Omental fat pad (tissue), 4 donors: ENCODE data around the gene CCDC28B. TPM values are rescaled to one million over a fixed set of nuclear protein-coding genes. Genes with fewer than 3 reads are reported as not detected.
A peak's percentile ranks its signal among the peaks of the same experiment; 100 is the strongest.

Source experiments
- ATAC-seq: fragments of 150-250 bp; one replicate; pipeline ENCODE4 v1.9.1; 2016; ENCODE audit warnings: mild to moderate bottlenecking, moderate library complexity; ENCODE audit not compliant: low FRiP score
- DNase-seq: peaks from one replicate; pipeline ENCODE4 v3.0.0-alpha.2; 2019; ENCODE audit warnings: low spot score
- total RNA-seq, 4 donors: library from RNA; depleted of rRNA; stranded (reverse); fragments of >200 nt; gene quantifications; one replicate each; pipeline ENCODE4 v1.1.0, GENCODE V29; 2016
- TF ChIP-seq, protein P1 (sequence below), 3 donors: fragments of 450-650 bp; IDR thresholded peaks; one replicate each; pipeline ENCODE4 v1.5.1; 2016 to 2017; ENCODE audit warnings: antibody characterized with exemption in 3 of 3, mild to moderate bottlenecking in 3 of 3, moderate library complexity in 2 of 3

Gene CCDC28B
- total RNA-seq, 4 donors from 2014 or later: 2.6 to 5.5 (median 3.1) TPM

DNA sequence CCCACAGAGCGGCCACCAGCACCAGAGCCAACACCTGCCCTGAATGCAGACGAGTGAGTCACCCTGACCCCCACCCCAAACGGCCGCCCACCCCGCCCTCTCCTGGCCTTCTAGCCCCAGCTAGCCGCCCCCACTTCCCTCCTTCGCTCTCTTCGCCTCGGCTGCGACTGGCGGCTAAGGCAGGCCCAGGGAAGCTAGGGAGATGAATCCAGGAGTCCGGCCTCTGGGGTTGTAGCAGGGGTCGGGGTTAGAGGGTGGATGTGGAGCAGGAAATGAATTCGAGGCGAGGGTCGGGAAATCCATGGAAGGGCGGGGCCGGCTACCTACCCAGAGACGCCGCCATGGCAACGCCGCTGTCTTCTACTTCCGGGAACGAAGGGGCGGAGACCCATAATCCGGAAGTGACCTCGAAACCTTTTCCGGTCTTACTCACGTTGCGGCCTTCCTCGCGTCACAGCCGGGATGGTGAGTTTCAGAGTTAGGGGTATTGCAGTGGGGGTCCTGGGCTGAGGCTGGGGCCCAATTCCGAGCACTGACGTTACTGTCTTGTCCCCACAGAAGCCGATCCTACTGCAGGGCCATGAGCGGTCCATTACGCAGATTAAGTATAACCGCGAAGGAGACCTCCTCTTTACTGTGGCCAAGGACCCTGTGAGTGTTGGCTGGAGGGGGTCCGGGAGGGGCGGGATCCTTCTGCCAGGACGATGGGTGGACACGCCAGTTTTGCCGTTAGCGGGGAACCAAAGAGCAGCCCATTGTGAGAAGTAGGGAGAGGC lies 21.8 kb downstream of the CCDC28B start, which contains the start of the genes EIF3I and TMEM234:
Gene EIF3I, plus strand, starts transcription at position 428 of the 776 bp plus-strand sequence. Its CDS starts 35 bp downstream, at position 463.
Gene TMEM234, minus strand, starts transcription at position 374 of the 776 bp plus-strand sequence. Its CDS starts 31 bp downstream, at position 343.
- TF ChIP-seq, protein P1, sequence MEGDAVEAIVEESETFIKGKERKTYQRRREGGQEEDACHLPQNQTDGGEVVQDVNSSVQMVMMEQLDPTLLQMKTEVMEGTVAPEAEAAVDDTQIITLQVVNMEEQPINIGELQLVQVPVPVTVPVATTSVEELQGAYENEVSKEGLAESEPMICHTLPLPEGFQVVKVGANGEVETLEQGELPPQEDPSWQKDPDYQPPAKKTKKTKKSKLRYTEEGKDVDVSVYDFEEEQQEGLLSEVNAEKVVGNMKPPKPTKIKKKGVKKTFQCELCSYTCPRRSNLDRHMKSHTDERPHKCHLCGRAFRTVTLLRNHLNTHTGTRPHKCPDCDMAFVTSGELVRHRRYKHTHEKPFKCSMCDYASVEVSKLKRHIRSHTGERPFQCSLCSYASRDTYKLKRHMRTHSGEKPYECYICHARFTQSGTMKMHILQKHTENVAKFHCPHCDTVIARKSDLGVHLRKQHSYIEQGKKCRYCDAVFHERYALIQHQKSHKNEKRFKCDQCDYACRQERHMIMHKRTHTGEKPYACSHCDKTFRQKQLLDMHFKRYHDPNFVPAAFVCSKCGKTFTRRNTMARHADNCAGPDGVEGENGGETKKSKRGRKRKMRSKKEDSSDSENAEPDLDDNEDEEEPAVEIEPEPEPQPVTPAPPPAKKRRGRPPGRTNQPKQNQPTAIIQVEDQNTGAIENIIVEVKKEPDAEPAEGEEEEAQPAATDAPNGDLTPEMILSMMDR (IDR thresholded peaks at IDR 0.05): no peak
- ATAC-seq (peak; percentile 93), DNase-seq (peak; percentile 94)

DNA sequence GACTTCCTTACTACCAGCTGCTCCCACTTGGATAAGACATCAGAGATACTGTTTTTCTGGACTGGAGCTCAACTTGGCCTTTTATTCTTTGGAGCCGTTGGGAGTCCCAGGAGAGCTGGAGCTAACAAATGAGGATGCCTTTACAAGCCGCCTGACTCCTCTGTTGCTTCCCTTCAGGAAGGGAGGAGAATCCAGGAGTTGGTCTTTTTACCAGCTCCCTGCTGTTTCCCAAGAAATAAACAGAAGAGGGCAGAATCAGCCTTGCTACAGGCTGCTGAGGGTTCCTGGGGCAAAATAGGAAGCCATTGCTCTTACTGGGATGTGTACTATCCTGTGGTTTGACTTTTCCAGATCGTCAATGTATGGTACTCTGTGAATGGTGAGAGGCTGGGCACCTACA lies 23.3 kb downstream of the CCDC28B start:
- TF ChIP-seq, protein P1 (IDR thresholded peaks at IDR 0.05): no peak
- DNase-seq: no peak
- ATAC-seq: no peak

DNA sequence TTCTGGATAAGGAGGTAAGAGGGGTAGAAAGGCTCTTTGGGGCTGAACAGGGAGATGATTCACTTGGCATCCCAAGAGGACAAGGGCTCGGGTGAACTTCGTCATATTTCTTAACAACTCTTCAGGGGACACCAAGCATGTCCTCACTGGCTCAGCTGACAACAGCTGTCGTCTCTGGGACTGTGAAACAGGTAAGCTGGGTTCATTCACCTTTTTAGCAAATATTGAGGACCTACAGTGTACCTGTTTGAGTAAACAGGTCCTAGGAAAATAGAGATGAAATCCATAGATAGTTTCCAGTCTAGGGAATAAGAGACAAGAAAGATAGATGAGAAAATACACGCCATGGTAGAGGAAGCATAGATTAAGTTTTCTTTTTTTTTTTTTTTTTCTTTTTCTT lies 23.9 kb downstream of the CCDC28B start:
- DNase-seq (no peak), ATAC-seq (no peak)
- TF ChIP-seq, protein P1 (IDR thresholded peaks at IDR 0.05): no peak

DNA sequence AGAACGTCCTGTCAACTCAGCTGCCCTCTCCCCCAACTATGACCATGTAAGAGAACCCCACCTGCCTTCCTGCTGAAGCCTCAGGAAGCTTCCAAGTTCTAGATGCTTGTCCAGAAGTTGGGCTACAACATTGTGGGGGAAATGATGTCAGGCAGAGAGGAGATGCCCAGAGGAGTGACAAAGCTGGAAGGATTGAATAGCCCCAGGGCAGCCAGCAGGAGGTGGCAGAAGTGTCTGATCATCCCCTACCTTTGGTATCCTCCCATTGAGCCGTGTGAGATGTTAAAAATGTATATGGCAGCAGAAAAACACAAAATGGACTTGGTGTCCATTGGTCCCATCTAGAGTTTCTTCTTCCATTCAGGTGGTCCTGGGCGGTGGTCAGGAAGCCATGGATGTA lies 28.4 kb downstream of the CCDC28B start:
- no peak for DNase-seq
- TF ChIP-seq, protein P1 (IDR thresholded peaks at IDR 0.05): no peak

DNA sequence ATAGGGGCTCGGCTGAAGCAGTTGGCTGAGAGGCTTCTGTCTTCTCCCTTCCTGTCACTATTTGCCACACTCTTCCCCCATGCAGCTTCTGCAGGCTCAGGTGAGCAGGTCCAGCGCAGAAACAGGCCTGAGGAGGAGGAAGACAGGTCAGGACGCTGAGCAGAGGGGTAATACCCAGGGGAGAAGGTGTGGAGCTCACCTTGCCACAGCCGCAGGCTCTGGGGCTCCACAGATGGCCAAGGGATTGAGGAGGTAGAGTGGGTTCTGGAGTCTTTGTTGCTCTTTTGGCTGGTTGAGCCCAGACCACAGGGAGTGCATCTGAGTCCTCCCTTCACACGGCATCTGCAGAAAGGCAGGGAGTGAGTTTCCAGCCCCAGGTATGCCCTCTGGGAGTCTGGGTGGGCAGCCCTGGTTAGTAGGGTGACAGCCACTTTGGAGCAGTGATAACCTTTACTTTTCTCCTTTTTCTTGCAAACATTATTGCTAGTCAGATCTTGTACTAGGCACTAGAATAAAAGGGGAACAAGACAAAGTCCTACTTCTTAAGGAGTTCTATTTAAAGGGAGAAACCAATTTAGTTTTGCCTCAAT lies 31.5 kb downstream of the CCDC28B start:
- ATAC-seq (no peak), DNase-seq (no peak)
- TF ChIP-seq, protein P1 (IDR thresholded peaks at IDR 0.05): no peak

More for the DNA sequence above, 28.4 kb downstream of the CCDC28B start:
- no peak for ATAC-seq

DNA sequence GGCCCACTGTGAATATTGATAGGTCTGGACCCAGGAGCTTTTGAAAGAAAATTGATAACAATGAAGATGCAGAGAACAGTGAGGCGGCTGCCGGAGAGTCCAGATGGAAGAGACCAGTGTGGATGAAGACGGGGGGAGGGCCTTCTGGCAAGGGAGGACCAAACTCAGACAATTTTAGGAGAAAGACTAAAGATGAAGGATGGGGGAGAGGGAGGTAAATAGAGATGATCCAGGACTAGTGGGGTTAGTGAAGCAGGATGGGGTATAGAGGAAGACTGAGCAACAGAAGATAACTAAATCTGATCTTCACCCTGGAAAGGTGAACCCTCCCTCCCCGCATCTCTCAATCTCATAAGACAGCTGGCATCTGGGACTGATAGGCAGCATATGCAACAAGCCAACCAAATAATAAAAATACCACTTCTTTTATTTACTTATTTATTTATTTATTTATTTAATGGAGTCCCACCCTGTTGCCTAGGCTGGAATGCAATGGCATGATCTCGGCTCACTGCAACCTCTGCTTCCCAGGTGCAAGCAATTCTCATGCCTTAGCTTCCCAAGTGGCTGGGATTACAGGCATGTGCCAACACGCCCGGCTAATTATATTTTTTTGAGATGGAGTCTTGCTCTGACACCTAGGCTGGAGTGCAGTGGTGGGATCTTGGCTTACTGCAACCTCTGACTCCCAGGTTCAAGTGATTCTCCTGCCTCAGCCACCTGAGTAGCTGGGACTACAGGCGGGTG lies 32.3 kb downstream of the CCDC28B start:
- no peak for ATAC-seq
- DNase-seq: no peak
- TF ChIP-seq, protein P1 (IDR thresholded peaks at IDR 0.05): no peak
